Measurements from ENCODE around the gene OR8B4.
"Not testable (repeated sequence)": the region's sequence is repeated elsewhere in the genome, so short reads cannot be mapped to it uniquely, and the experiment has no call there.

OR8B4 gene

GRCh38 chr11:124403186-124403585, 21.5 kb downstream of the OR8B4 start:
- H3K4me1 ChIP-seq (ENCODE audit: control insufficient read depth, insufficient read depth, low read length); H3K36me3 ChIP-seq (ENCODE audit: insufficient read depth, low read length); H3K4me3 ChIP-seq (ENCODE audit: low read length); H3K27me3 ChIP-seq (ENCODE audit: control insufficient read depth, insufficient read depth, low read length); H3K9ac ChIP-seq (ENCODE audit: low read depth, low read length); H3K9me3 ChIP-seq (replicated peaks; ENCODE audit: low read length); H3K4me2 ChIP-seq (ENCODE audit: low read length): not testable (repeated sequence)

GRCh38 chr11:124402326-124402922, 22.2 kb downstream of the OR8B4 start:
- H3K4me3 ChIP-seq (ENCODE audit: low read length), result no peak overlapping the region
- no peak overlapping the region for H3K4me2 ChIP-seq (ENCODE audit: low read length)
- no peaks in the 10 kb centered on the region for H3K9me3 ChIP-seq (replicated peaks; ENCODE audit: low read length)
- H3K4me1 ChIP-seq (ENCODE audit: control insufficient read depth, insufficient read depth, low read length), result peaks cover 6% of the 10 kb centered on the region
- H3K9ac ChIP-seq (ENCODE audit: low read depth, low read length), result no peak overlapping the region
- no peaks in the 10 kb centered on the region for H3K27me3 ChIP-seq (ENCODE audit: control insufficient read depth, insufficient read depth, low read length)
- no peaks in the 10 kb centered on the region for H3K36me3 ChIP-seq (ENCODE audit: insufficient read depth, low read length)

- Histone ChIP-seq H3K27me3 (ENCODE audit: control insufficient read depth, insufficient read depth, low read length) (no peaks in the 10 kb centered on the region), H3K4me3 (ENCODE audit: low read length) (no peak within 1 kb of the TSS), H3K36me3 (ENCODE audit: insufficient read depth, low read length) (no peaks in the 10 kb centered on the region), H3K4me2 (ENCODE audit: low read length) (no peak within 1 kb of the TSS), H3K4me1 (ENCODE audit: control insufficient read depth, insufficient read depth, low read length) (peaks cover 2% of the 10 kb centered on the region), H3K9ac (ENCODE audit: low read depth, low read length) (no peak within 1 kb of the TSS), H3K9me3 (replicated peaks; ENCODE audit: low read length) (no peaks in the 10 kb centered on the region)
Observed at GRCh38 chr11:124398924-124399323, 25.7 kb downstream of the OR8B4 start, which contains the start of gene OR8B3. OR8B3 (minus strand) TSS chr11:124399024; CDS start chr11:124397351, 1,673 bp downstream.

- not testable (repeated sequence) for H3K9ac ChIP-seq (ENCODE audit: low read depth, low read length); H3K9me3 ChIP-seq (replicated peaks; ENCODE audit: low read length); H3K36me3 ChIP-seq (ENCODE audit: insufficient read depth, low read length); H3K27me3 ChIP-seq (ENCODE audit: control insufficient read depth, insufficient read depth, low read length); H3K4me3 ChIP-seq (ENCODE audit: low read length); H3K4me2 ChIP-seq (ENCODE audit: low read length); H3K4me1 ChIP-seq (ENCODE audit: control insufficient read depth, insufficient read depth, low read length)
Observed at GRCh38 chr11:124396847-124397246, 27.8 kb downstream of the OR8B4 start.

- H3K9ac ChIP-seq (ENCODE audit: low read depth, low read length), result no peak overlapping the region
- H3K27me3 ChIP-seq (ENCODE audit: control insufficient read depth, insufficient read depth, low read length), result no peaks in the 10 kb centered on the region
- H3K4me1 ChIP-seq (ENCODE audit: control insufficient read depth, insufficient read depth, low read length), result no peaks in the 10 kb centered on the region
- no peaks in the 10 kb centered on the region for H3K9me3 ChIP-seq (replicated peaks; ENCODE audit: low read length)
- H3K4me2 ChIP-seq (ENCODE audit: low read length), result no peak overlapping the region
- no peaks in the 10 kb centered on the region for H3K36me3 ChIP-seq (ENCODE audit: insufficient read depth, low read length)
- H3K4me3 ChIP-seq (ENCODE audit: low read length), result no peak overlapping the region
Observed at GRCh38 chr11:124394408-124394807, 30.3 kb downstream of the OR8B4 start.

- no peak within 1 kb of the TSS for H3K9ac ChIP-seq (ENCODE audit: low read depth, low read length)
- no peaks in the 10 kb centered on the region for H3K27me3 ChIP-seq (ENCODE audit: control insufficient read depth, insufficient read depth, low read length)
- no peaks in the 10 kb centered on the region for H3K9me3 ChIP-seq (replicated peaks; ENCODE audit: low read length)
- no peaks in the 10 kb centered on the region for H3K36me3 ChIP-seq (ENCODE audit: insufficient read depth, low read length)
- H3K4me1 ChIP-seq (ENCODE audit: control insufficient read depth, insufficient read depth, low read length), result no peaks in the 10 kb centered on the region
- no peak within 1 kb of the TSS for H3K4me3 ChIP-seq (ENCODE audit: low read length)
- H3K4me2 ChIP-seq (ENCODE audit: low read length), result no peak within 1 kb of the TSS
Observed at GRCh38 chr11:124384399-124384798, 40.3 kb downstream of the OR8B4 start, which contains the start of gene OR8B2. OR8B2 (minus strand) TSS chr11:124384499; CDS start chr11:124383343, 1,156 bp downstream.

GRCh38 chr11:124382857-124383256, 41.8 kb downstream of the OR8B4 start:
- not testable (repeated sequence) for H3K9me3 ChIP-seq (replicated peaks; ENCODE audit: low read length); H3K27me3 ChIP-seq (ENCODE audit: control insufficient read depth, insufficient read depth, low read length); H3K36me3 ChIP-seq (ENCODE audit: insufficient read depth, low read length); H3K9ac ChIP-seq (ENCODE audit: low read depth, low read length); H3K4me2 ChIP-seq (ENCODE audit: low read length); H3K4me1 ChIP-seq (ENCODE audit: control insufficient read depth, insufficient read depth, low read length); H3K4me3 ChIP-seq (ENCODE audit: low read length)

- Histone ChIP-seq H3K9me3 (replicated peaks; ENCODE audit: low read length) (no peaks in the 10 kb centered on the region), H3K9ac (ENCODE audit: low read depth, low read length) (no peak overlapping the region), H3K4me1 (ENCODE audit: control insufficient read depth, insufficient read depth, low read length) (no peaks in the 10 kb centered on the region), H3K36me3 (ENCODE audit: insufficient read depth, low read length) (no peaks in the 10 kb centered on the region), H3K4me2 (ENCODE audit: low read length) (no peak overlapping the region), H3K4me3 (ENCODE audit: low read length) (no peak overlapping the region), H3K27me3 (ENCODE audit: control insufficient read depth, insufficient read depth, low read length) (no peaks in the 10 kb centered on the region)
Observed at GRCh38 chr11:124380585-124380984, 44.1 kb downstream of the OR8B4 start.

GRCh38 chr11:124376280-124376679, 48.4 kb downstream of the OR8B4 start:
- Histone ChIP-seq H3K36me3 (ENCODE audit: insufficient read depth, low read length) (no peaks in the 10 kb centered on the region), H3K9me3 (replicated peaks; ENCODE audit: low read length) (no peaks in the 10 kb centered on the region), H3K4me1 (ENCODE audit: control insufficient read depth, insufficient read depth, low read length) (no peaks in the 10 kb centered on the region), H3K9ac (ENCODE audit: low read depth, low read length) (no peak overlapping the region), H3K4me2 (ENCODE audit: low read length) (no peak overlapping the region), H3K27me3 (ENCODE audit: control insufficient read depth, insufficient read depth, low read length) (no peaks in the 10 kb centered on the region), H3K4me3 (ENCODE audit: low read length) (no peak overlapping the region)

All from skeletal muscle satellite cell (primary cell).